Measurements from ENCODE around the gene OR56B1.

OR56B1 gene

GRCh38 chr11:5737091-5737490 is 843 bp downstream of the OR56B1 start:
- no peak overlapping the region for H3K27ac ChIP-seq (ENCODE audit: low read depth, low read length)
- H3K9ac ChIP-seq (ENCODE audit: low read depth, low read length), result no peak overlapping the region
- no peaks in the 10 kb centered on the region for H3K36me3 ChIP-seq (ENCODE audit: insufficient read depth, low read length)
- H3K9me3 ChIP-seq (ENCODE audit: insufficient read depth, low read depth, low read length), result no peaks in the 10 kb centered on the region
- no peak overlapping the region for H3K4me3 ChIP-seq (ENCODE audit: low read length)
- no peaks in the 10 kb centered on the region for H3K4me1 ChIP-seq (ENCODE audit: insufficient read depth, low read length)
- no peaks in the 10 kb centered on the region for H3K27me3 ChIP-seq (ENCODE audit: insufficient read depth, low read length)

- no peak overlapping the region for H3K4me3 ChIP-seq (ENCODE audit: low read length)
- H3K4me1 ChIP-seq (ENCODE audit: insufficient read depth, low read length), result no peaks in the 10 kb centered on the region
- H3K9me3 ChIP-seq (ENCODE audit: insufficient read depth, low read depth, low read length), result no peaks in the 10 kb centered on the region
- no peak overlapping the region for H3K9ac ChIP-seq (ENCODE audit: low read depth, low read length)
- no peaks in the 10 kb centered on the region for H3K27me3 ChIP-seq (ENCODE audit: insufficient read depth, low read length)
- H3K27ac ChIP-seq (ENCODE audit: low read depth, low read length), result no peak overlapping the region
- no peaks in the 10 kb centered on the region for H3K36me3 ChIP-seq (ENCODE audit: insufficient read depth, low read length)
- 90% methylated on average over 6 of the region's 6 CpGs for WGBS
Observed at GRCh38 chr11:5737670-5738392, 1.6 kb downstream of the OR56B1 start.

GRCh38 chr11:5738431-5738830 is 2.2 kb downstream of the OR56B1 start:
- no CpG with 5 or more reads among the region's 1 CpG for WGBS
- H3K4me1 ChIP-seq (ENCODE audit: insufficient read depth, low read length), result no peaks in the 10 kb centered on the region
- no peak overlapping the region for H3K4me3 ChIP-seq (ENCODE audit: low read length)
- no peak overlapping the region for H3K9ac ChIP-seq (ENCODE audit: low read depth, low read length)
- no peak overlapping the region for H3K27ac ChIP-seq (ENCODE audit: low read depth, low read length)
- no peaks in the 10 kb centered on the region for H3K36me3 ChIP-seq (ENCODE audit: insufficient read depth, low read length)
- H3K9me3 ChIP-seq (ENCODE audit: insufficient read depth, low read depth, low read length), result no peaks in the 10 kb centered on the region
- no peaks in the 10 kb centered on the region for H3K27me3 ChIP-seq (ENCODE audit: insufficient read depth, low read length)

- H3K27me3 ChIP-seq (ENCODE audit: insufficient read depth, low read length), result no peaks in the 10 kb centered on the region
- H3K9ac ChIP-seq (ENCODE audit: low read depth, low read length), result no peak overlapping the region
- no peak overlapping the region for H3K27ac ChIP-seq (ENCODE audit: low read depth, low read length)
- 91% methylated on average over 2 of the region's 3 CpGs for WGBS
- no peaks in the 10 kb centered on the region for H3K4me1 ChIP-seq (ENCODE audit: insufficient read depth, low read length)
- no peaks in the 10 kb centered on the region for H3K9me3 ChIP-seq (ENCODE audit: insufficient read depth, low read depth, low read length)
- H3K4me3 ChIP-seq (ENCODE audit: low read length), result no peak overlapping the region
- H3K36me3 ChIP-seq (ENCODE audit: insufficient read depth, low read length), result no peaks in the 10 kb centered on the region
Observed at GRCh38 chr11:5746614-5747013, 10.4 kb downstream of the OR56B1 start.

GRCh38 chr11:5749836-5750235 is 13.6 kb downstream of the OR56B1 start:
- Histone ChIP-seq H3K27ac (ENCODE audit: low read depth, low read length) (no peak overlapping the region), H3K27me3 (ENCODE audit: insufficient read depth, low read length) (no peaks in the 10 kb centered on the region), H3K36me3 (ENCODE audit: insufficient read depth, low read length) (no peaks in the 10 kb centered on the region), H3K9ac (ENCODE audit: low read depth, low read length) (no peak overlapping the region), H3K4me3 (ENCODE audit: low read length) (no peak overlapping the region), H3K4me1 (ENCODE audit: insufficient read depth, low read length) (no peaks in the 10 kb centered on the region), H3K9me3 (ENCODE audit: insufficient read depth, low read depth, low read length) (no peaks in the 10 kb centered on the region)
- WGBS, result 100% methylated on average over 2 of the region's 3 CpGs

- Histone ChIP-seq H3K4me3 (ENCODE audit: low read length) (no peak within 1 kb of the TSS), H3K4me1 (ENCODE audit: insufficient read depth, low read length) (no peaks in the 10 kb centered on the region), H3K9ac (ENCODE audit: low read depth, low read length) (no peak within 1 kb of the TSS), H3K27me3 (ENCODE audit: insufficient read depth, low read length) (no peaks in the 10 kb centered on the region), H3K36me3 (ENCODE audit: insufficient read depth, low read length) (no peaks in the 10 kb centered on the region), H3K9me3 (ENCODE audit: insufficient read depth, low read depth, low read length) (no peaks in the 10 kb centered on the region), H3K27ac (ENCODE audit: low read depth, low read length) (no peak within 1 kb of the TSS)
- WGBS, result 100% methylated on average over 1 of the region's 1 CpG
Observed at GRCh38 chr11:5753943-5754342, 17.7 kb downstream of the OR56B1 start, which contains the start of gene OR52N4. Gene OR52N4 (plus strand): TSS chr11:5754243. CDS start chr11:5754741, 498 bp downstream.

- no peak overlapping the region for H3K4me3 ChIP-seq (ENCODE audit: low read length)
- H3K36me3 ChIP-seq (ENCODE audit: insufficient read depth, low read length), result no peaks in the 10 kb centered on the region
- no peaks in the 10 kb centered on the region for H3K4me1 ChIP-seq (ENCODE audit: insufficient read depth, low read length)
- no CpG with 5 or more reads among the region's 1 CpG for WGBS
- no peaks in the 10 kb centered on the region for H3K9me3 ChIP-seq (ENCODE audit: insufficient read depth, low read depth, low read length)
- no peaks in the 10 kb centered on the region for H3K27me3 ChIP-seq (ENCODE audit: insufficient read depth, low read length)
- H3K9ac ChIP-seq (ENCODE audit: low read depth, low read length), result no peak overlapping the region
- H3K27ac ChIP-seq (ENCODE audit: low read depth, low read length), result no peak overlapping the region
Observed at GRCh38 chr11:5767056-5767455, 30.8 kb downstream of the OR56B1 start.

GRCh38 chr11:5783255-5783654 is 47.0 kb downstream of the OR56B1 start, which contains the start of gene OR52N5:
Gene OR52N5 (minus strand): TSS chr11:5783355. CDS start chr11:5778634, 4,721 bp downstream.
- Histone ChIP-seq H3K27ac (ENCODE audit: low read depth, low read length) (no peak within 1 kb of the TSS), H3K4me3 (ENCODE audit: low read length) (no peak within 1 kb of the TSS), H3K9me3 (ENCODE audit: insufficient read depth, low read depth, low read length) (no peaks in the 10 kb centered on the region), H3K9ac (ENCODE audit: low read depth, low read length) (no peak within 1 kb of the TSS), H3K4me1 (ENCODE audit: insufficient read depth, low read length) (no peaks in the 10 kb centered on the region), H3K27me3 (ENCODE audit: insufficient read depth, low read length) (no peaks in the 10 kb centered on the region), H3K36me3 (ENCODE audit: insufficient read depth, low read length) (no peaks in the 10 kb centered on the region)
- no CpG with 5 or more reads among the region's 4 CpGs for WGBS

All from HUES64 (cell line).